AG04450 (cell line): ENCODE measurements around the gene EWSR1. TPM values are rescaled to one million over a fixed set of nuclear protein-coding genes. Genes with fewer than 3 reads are reported as not detected.
"Not testable (repeated sequence)": the region's sequence is repeated elsewhere in the genome, so short reads cannot be mapped to it uniquely, and the experiment has no call there.

Source experiments
- CTCF ChIA-PET: fragments of 300-600, 350-600 bp; formaldehyde crosslinking; extraction: SDS; loops from one replicate; lab custom pipeline; 2022; ENCODE audit warnings: antibody characterized with exemption, inconsistent platforms; lab: Charles Lee
- POLR2A ChIA-PET: fragments of 350-600 bp; formaldehyde crosslinking; extraction: SDS; loops from one replicate; lab custom pipeline; 2021; ENCODE audit warnings: antibody characterized with exemption, inconsistent platforms; lab: Yijun Ruan, JAX
- DNase-seq: peaks from one replicate; pipeline ENCODE4 v3.0.0-alpha.2; 2011; ENCODE audit warnings: low read depth, low spot score
- H3K27ac ChIP-seq: one replicate; pipeline ENCODE4 v1.5.1; 2012; ENCODE audit warnings: low read depth, low read length, control low read depth
- H3K27me3 ChIP-seq: one replicate; pipeline ENCODE4 v1.6.0; 2012; ENCODE audit warnings: low read length; ENCODE audit not compliant: control insufficient read depth, insufficient read depth
- H3K4me3 ChIP-seq: 2 replicates; pipeline ENCODE4 v1.5.1; 2011; ENCODE audit warnings: mild to moderate bottlenecking, low read depth, low read length, control low read depth
- H3K9me3 ChIP-seq: 2 replicates; pipeline ENCODE4 v1.5.1; 2012; ENCODE audit warnings: low read length; ENCODE audit not compliant: control insufficient read depth, insufficient read depth
- CTCF ChIP-seq: IDR thresholded peaks from 2 replicates; pipeline ENCODE4 v1.5.1; 2011; ENCODE audit warnings: low read depth, low read length, control low read depth, inconsistent platforms
- polyA plus RNA-seq: library from polyadenylated mRNA; depleted of rRNA; stranded (reverse); fragments of >200 nt; gene quantifications from 2 replicates; pipeline ENCODE4 v1.2.3, GENCODE V29; 2011

EWSR1 gene
- polyA plus RNA-seq, 1 experiment: 146 TPM

GRCh38 chr22:29244785-29245625, 23.1 kb upstream of the EWSR1 start:
- no peak for DNase-seq
- POLR2A ChIA-PET: no interaction called here
- Histone ChIP-seq H3K9me3 (peaks cover 4% of the 10 kb centered on the region), H3K27me3 (peaks cover 8% of the 10 kb centered on the region), H3K27ac (no peak overlapping the region), H3K4me3 (no peak overlapping the region)
- CTCF ChIA-PET: interaction anchor here (0.5 to 3.1 kb wide), 31 partner anchors 9 to 645 kb away, joined by 3 to 26 read pairs (median 7); partner anchors contain the start of gene KREMEN1
- TF ChIP-seq CTCF: no peak

GRCh38 chr22:29245626-29246385, 22.3 kb upstream of the EWSR1 start:
- H3K4me3 ChIP-seq: no peak overlapping the region
- DNase-seq: peak; percentile 29
- peaks cover 4% of the 10 kb centered on the region for H3K9me3 ChIP-seq
- CTCF ChIA-PET: interaction anchor here (0.5 to 3.1 kb wide), 38 partner anchors 9 to 745 kb away, joined by 3 to 26 read pairs (median 6); partner anchors contain the start of gene KREMEN1
- H3K27me3 ChIP-seq: peaks cover 8% of the 10 kb centered on the region
- H3K27ac ChIP-seq: no peak overlapping the region
- TF ChIP-seq CTCF: peak; percentile 99
- POLR2A ChIA-PET: no interaction called here

- H3K9me3 ChIP-seq, POLR2A ChIA-PET, H3K4me3 ChIP-seq, DNase-seq, H3K27ac ChIP-seq, H3K27me3 ChIP-seq: not testable (repeated sequence)
- CTCF ChIA-PET: interaction anchor here (1.2 kb wide), 1 partner anchor 94 kb away, joined by 5 read pairs; no protein-coding TSS in a partner anchor
Measured at GRCh38 chr22:29247891-29248290, 20.2 kb upstream of the EWSR1 start.

GRCh38 chr22:29251265-29251664, 16.8 kb upstream of the EWSR1 start:
- ChIA-PET POLR2A (interaction anchor here (0.6 kb wide), 1 partner anchor 344 kb away, joined by 3 read pairs; no protein-coding TSS in a partner anchor), CTCF (interaction anchor here (0.8 kb wide), 1 partner anchor 251 kb away, joined by 3 read pairs; no protein-coding TSS in a partner anchor)
- Histone ChIP-seq H3K9me3 (no peaks in the 10 kb centered on the region), H3K27me3 (peaks cover 2% of the 10 kb centered on the region), H3K4me3 (no peak overlapping the region), H3K27ac (no peak overlapping the region)
- no peak for TF ChIP-seq CTCF
- no peak for DNase-seq
